COLO668 (cell line): ENCODE data around the gene CIITA.

Source experiments
- DNase-seq: peaks from one replicate; lab custom pipeline; 2025; ENCODE audit not compliant: unreplicated experiment; lab: John Stamatoyannopoulos, UW

The CIITA gene

DNA sequence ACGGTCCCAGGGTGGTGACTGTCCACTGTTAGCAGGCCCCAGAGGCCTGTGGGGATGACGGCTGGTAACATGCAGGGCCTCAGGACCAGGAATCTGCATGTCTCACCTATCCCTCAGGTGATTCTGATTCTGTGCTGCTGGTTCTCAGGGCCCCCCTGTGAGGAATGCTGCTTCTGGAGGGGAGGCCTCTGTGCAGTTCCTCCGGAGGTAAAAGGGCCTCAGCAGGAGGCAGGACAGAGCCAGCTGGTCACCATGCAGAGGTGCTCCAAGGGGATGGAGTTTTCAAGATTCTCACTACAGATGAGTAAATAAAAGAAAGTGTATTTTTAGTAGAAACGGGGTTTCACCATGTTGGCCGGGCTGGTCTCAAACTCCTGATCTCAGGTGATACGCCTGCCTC lies 101.1 kb downstream of the CIITA start:
- DNase-seq = no peak

DNA sequence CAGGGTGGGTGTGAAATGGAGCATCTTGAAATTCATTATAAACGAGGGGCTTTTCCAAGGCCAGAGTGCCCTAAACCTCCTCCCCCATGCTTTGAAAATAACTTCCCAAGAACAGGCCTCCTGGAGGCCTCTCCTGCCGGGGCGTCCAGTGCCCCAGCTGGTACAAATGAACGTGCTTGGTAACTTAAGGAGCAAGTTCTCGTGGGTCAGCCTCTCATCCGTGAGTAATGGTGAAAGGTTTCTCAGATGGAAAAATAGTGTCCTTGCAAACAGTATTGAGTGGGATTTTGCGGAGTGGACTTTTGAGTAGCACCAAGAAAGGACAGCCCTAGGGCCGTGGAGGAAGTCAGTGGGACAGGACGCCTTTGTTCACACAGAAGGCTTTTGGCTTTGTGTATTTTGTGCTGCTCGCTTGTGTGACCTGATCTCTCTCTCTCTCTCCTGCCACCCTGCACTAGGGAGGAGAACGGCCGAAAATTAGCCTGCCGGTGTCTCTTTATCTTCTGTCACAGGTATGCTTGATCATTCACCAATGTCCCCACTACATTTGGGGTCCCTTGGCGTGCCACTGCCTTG lies 102.0 kb downstream of the CIITA start:
- no peak for DNase-seq

DNA sequence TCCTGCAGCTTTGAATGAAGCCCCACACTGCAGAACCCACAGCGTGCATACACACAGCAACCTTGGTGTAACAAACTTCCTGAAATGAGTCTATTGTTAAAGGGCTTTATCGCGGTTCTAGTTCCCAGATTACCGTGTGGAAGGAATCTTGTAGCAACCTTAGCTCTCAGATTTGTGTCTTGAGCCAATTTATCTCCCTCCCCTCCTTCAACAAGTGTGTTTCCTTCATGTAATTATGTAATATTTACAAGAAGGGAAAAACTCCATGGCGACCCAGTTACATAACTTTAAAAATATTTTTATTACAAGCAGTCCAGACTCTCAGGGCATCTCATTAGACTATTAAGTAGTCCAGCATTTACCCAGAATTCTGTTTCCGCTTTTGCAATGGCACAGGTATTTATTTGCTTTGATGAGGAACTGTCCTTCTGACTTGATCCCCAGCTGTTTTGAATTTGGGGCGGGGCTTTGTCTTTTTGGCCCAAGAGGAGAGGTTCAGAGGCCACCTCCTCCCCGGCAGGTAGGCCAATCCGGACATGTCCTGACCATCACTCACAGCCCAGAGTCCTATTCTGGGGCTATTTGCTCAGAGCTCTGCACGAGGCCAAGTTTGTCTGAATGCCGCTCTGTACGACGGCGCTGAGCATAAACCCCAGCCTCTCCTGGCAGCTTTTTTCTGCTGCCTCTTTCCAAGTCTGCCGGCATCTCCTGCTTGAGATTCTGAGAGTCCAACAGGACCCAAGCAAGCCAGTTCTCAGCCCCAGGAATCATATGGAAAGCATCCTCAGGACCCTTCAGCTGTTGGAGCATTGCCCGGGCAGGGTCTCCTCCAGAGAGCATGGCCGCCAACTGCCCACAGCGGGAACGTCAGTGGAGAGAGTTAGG lies 103.0 kb downstream of the CIITA start:
- DNase-seq = no peak

DNA sequence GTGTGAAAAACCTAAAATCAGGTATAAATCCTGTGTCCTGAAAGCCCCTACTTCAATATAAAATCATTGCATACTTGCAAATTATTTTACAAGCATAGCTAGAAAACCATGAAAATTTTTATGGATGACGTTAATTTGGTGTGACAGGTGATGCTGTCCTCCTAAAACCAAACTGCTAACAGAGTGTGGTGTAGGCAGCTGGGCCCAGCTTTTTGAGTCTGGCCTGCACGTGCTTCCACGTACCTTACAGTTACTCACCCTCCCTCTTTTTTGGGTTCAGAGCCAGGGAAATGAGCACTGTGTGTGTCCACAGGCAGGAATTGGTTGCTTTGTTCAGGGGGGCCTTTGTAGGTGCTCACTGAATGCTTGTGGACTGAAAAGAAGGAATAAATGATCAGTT lies 103.8 kb downstream of the CIITA start:
- DNase-seq = no peak

DNA sequence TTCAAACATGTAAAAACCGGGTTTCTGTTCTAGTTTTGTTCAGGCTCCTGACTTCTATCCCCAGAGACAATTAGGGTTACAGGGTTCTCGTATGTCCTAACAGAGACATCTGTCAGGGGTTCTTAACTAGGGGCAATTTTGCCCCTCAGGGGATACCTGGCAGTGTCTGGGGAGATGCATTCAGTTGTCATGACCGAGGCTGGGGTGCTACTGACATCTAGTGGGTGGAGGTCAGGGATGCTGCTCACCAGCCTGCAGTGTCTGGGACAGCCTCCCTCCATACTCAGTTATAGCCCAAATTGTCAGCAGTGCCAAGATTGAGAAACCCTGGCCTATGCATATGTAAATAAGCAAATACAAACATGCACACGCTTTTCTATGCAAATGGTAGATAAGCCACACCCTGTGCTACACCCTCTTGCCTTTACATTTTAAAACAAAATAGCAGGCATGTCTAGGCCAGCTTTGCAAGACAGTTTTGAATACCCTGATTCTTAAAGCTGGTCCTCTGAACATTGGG lies 104.8 kb downstream of the CIITA start:
- DNase-seq = peak; percentile 2

DNA sequence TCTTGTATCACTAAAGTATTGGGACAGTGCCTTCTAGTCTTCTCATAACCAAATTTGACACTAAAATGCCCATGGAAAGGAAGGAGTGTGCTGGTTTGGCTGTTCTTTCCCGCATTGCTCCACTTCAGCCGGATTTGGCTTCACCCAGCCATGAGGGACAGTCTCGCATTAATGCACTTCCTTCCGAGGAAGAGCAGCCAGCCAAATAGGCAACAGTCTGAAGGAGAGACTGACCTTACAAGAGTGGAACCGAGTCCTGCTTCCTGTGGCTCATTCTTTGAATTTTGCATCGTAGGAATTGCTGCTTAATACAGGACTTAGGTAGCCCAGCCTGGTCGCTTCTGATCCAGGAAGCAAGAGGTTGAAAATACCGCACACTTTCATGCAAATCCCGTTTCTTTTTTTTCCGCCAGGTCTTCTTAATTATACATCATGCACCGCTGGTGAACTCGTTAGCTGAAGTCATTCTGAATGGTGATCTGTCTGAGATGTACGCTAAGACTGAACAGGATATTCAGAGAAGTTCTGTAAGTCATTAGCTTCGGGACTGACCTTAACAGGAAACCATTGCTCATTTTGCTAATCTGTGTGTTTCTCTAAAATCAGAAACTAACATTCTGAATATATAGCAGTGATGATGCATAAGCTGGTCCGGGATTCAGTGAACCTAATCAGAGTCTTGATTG lies 105.6 kb downstream of the CIITA start:
- DNase-seq = no peak

DNA sequence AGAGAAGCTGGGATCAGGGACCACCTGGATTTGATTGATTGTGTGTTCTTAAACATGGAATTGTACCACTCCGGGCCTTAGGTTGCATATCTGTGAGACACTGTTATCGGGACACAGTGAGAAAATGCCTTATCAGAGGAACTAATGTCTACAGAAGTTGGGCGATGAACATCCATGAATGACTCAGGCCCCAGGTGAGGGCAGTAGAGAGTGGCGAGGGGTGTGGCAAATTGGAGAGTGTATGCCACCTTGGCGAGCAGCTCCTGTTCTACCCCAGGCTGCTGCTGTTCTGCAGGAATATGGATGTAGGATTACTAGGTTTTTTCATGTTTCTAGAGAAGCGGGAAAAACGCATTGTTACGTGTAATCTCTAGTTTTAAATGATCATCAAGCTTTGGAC lies 106.2 kb downstream of the CIITA start:
- DNase-seq = peak; percentile 3

DNA sequence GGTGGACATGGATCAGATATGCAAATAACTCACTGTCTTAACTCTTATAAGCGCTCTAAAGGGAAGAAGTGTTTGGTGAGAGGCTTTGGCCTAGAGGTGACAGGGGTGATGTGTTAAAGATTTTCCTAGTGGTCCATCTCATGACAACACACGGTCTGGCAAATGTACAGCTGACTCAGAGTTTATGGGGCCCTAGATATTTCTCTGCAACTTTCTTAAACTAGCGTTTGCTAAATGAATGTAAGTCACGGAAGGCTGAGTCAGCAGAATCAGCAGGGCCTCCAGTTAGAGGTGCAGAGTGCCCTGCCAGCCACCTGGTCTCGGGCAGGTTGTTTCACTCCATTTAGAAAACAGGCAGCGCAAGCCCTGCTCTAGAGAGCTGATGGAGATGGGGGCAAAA lies 107.5 kb downstream of the CIITA start:
- DNase-seq = no peak
